ENCODE measurements around the gene PKN2.

PKN2 gene

GRCh38 chr1:88661188-88661587 is 22.9 kb upstream of the PKN2 start:
- H3K4me3 Mint-ChIP-seq: peak overlapping the region; percentile 43
- no peaks in the 10 kb centered on the region for H3K27me3 Mint-ChIP-seq (ENCODE audit: low read depth)
- no peaks in the 10 kb centered on the region for H3K36me3 Mint-ChIP-seq (ENCODE audit: low read depth)
- peaks cover 20% of the 10 kb centered on the region for H3K4me1 Mint-ChIP-seq (ENCODE audit: low read depth)
- no peaks in the 10 kb centered on the region for H3K9me3 Mint-ChIP-seq
- peak overlapping the region; percentile 37 for H3K27ac Mint-ChIP-seq

DNA sequence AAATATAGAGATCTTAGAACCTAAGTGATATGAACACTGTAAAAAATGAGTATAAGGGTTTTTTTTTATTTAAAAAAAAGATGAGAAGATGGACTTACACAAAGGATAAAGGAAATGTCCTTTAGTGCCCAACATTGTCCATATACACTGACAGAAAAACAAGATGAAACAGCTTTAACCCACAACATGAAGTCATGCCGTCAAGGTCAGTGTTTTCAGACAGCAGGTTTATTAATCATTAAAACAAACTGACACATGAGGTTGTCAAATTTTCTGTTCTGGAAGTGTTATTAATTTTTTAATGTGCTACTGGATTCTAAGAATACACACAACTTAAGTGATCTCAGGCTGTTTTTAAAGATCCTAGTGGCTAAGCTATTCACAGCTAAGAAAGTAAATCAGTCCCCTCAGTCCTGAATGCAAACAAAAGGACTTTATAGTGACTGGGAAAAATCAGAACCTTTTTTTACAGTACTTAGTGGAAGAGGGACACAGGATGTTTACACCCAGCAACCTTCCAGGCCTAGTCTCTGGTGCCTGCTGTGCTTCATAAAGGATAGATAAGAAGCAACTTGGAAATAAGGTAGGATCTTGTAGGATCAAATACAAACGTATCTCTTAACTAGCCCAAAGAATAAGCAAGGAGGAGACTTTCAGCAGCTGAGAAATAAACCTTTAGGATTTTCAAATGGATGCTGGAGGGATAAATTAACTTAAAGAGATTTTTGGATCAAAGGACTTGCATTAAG is 21.9 kb upstream of the PKN2 start:
- Mint-ChIP-seq H3K27ac (no peak overlapping the region), H3K9me3 (no peaks in the 10 kb centered on the region), H3K4me3 (no peak overlapping the region), H3K36me3 (ENCODE audit: low read depth) (no peaks in the 10 kb centered on the region), H3K4me1 (ENCODE audit: low read depth) (peaks cover 20% of the 10 kb centered on the region), H3K27me3 (ENCODE audit: low read depth) (no peaks in the 10 kb centered on the region)

GRCh38 chr1:88662723-88663122 is 21.4 kb upstream of the PKN2 start:
- Mint-ChIP-seq H3K4me3 (no peak overlapping the region), H3K9me3 (no peaks in the 10 kb centered on the region), H3K27ac (no peak overlapping the region), H3K27me3 (ENCODE audit: low read depth) (no peaks in the 10 kb centered on the region), H3K4me1 (ENCODE audit: low read depth) (peaks cover 20% of the 10 kb centered on the region), H3K36me3 (ENCODE audit: low read depth) (no peaks in the 10 kb centered on the region)

DNA sequence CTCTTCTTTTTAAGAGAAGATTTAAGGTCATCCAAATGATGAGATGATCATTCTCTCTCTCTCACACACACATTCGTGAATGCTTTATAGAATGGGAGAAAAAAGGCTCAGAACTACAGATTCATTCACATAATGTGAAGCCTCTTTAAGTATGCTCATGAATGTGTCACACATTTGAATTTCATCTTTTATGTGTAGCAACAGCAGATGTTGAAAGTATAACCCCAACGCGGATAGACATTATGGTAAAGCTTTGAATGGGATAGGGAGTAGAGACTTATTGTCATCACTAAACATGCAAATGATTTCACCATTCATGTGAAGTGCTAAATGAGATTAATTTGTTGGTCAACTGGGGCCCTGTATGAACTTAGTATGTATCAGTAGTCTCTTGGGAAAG is 15.7 kb upstream of the PKN2 start:
- no peak overlapping the region for H3K27ac Mint-ChIP-seq
- H3K27me3 Mint-ChIP-seq (ENCODE audit: low read depth): peaks cover 25% of the 10 kb centered on the region

DNA sequence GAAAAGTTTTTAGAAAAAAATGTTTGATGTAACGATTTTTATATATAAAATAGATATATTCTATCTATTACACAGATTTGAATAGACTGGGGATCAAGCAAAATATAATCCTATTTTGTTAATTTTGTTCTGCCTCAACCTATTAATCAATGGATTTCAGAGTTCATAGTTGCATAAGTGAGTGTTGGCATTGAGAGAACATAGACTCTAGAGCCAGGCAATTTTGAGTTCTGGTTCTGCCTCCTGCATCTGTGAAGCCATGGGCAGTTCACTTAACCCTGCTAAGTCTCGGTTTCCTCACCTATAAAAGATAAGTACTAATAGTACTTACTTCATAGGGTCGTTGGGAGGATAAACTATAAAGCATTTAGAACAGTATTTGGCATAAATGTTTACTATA is 13.6 kb upstream of the PKN2 start:
- no peaks in the 10 kb centered on the region for H3K36me3 Mint-ChIP-seq (ENCODE audit: low read depth)
- no peak overlapping the region for H3K27ac Mint-ChIP-seq

More for the DNA sequence above, 15.7 kb upstream of the PKN2 start:
- Mint-ChIP-seq H3K9me3 (no peaks in the 10 kb centered on the region), H3K4me1 (ENCODE audit: low read depth) (no peaks in the 10 kb centered on the region), H3K36me3 (ENCODE audit: low read depth) (no peaks in the 10 kb centered on the region), H3K4me3 (no peak overlapping the region)

GRCh38 chr1:88673446-88673845 is 10.6 kb upstream of the PKN2 start:
- Mint-ChIP-seq H3K27ac (no peak overlapping the region), H3K9me3 (no peaks in the 10 kb centered on the region), H3K4me3 (no peak overlapping the region), H3K4me1 (ENCODE audit: low read depth) (no peaks in the 10 kb centered on the region), H3K36me3 (ENCODE audit: low read depth) (no peaks in the 10 kb centered on the region), H3K27me3 (ENCODE audit: low read depth) (peaks cover 38% of the 10 kb centered on the region)

More for the DNA sequence above, 13.6 kb upstream of the PKN2 start:
- H3K4me1 Mint-ChIP-seq (ENCODE audit: low read depth): no peaks in the 10 kb centered on the region
- no peak overlapping the region for H3K4me3 Mint-ChIP-seq
- no peaks in the 10 kb centered on the region for H3K9me3 Mint-ChIP-seq
- H3K27me3 Mint-ChIP-seq (ENCODE audit: low read depth): peaks cover 34% of the 10 kb centered on the region

DNA sequence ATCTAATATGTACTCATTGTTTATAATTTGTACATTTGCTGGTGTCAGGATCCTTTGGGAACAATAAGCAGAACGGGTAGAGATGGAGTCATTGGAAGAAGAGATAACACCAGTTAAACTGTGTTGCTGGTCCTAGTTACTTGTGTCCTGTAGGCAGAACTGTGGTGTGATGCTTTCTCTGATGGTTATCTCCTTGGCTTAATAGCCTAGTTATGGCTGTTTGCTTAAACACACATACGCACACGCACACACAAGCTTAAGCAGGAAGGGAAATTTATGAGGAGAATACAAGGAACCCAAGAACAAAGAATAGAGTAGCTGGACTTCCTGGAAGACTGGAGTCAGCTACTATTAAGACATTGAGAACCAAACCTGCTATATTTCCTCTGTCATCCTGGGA is 5.7 kb upstream of the PKN2 start:
- Mint-ChIP-seq H3K9me3 (no peaks in the 10 kb centered on the region), H3K27me3 (ENCODE audit: low read depth) (peaks cover 29% of the 10 kb centered on the region), H3K4me1 (ENCODE audit: low read depth) (peaks cover 6% of the 10 kb centered on the region), H3K27ac (no peak overlapping the region), H3K4me3 (no peak overlapping the region), H3K36me3 (ENCODE audit: low read depth) (no peaks in the 10 kb centered on the region)

GRCh38 chr1:88680471-88680870 is 3.6 kb upstream of the PKN2 start:
- Mint-ChIP-seq H3K27ac (no peak overlapping the region), H3K4me3 (no peak overlapping the region), H3K4me1 (ENCODE audit: low read depth) (peaks cover 11% of the 10 kb centered on the region), H3K27me3 (ENCODE audit: low read depth) (peaks cover 20% of the 10 kb centered on the region), H3K9me3 (no peaks in the 10 kb centered on the region), H3K36me3 (ENCODE audit: low read depth) (no peaks in the 10 kb centered on the region)

GRCh38 chr1:88680911-88681622 is 3.0 kb upstream of the PKN2 start:
- peaks cover 14% of the 10 kb centered on the region for H3K27me3 Mint-ChIP-seq (ENCODE audit: low read depth)
- no peaks in the 10 kb centered on the region for H3K9me3 Mint-ChIP-seq
- no peak overlapping the region for H3K27ac Mint-ChIP-seq
- peaks cover 11% of the 10 kb centered on the region for H3K4me1 Mint-ChIP-seq (ENCODE audit: low read depth)
- no peak overlapping the region for H3K4me3 Mint-ChIP-seq
- H3K36me3 Mint-ChIP-seq (ENCODE audit: low read depth): no peaks in the 10 kb centered on the region

DNA sequence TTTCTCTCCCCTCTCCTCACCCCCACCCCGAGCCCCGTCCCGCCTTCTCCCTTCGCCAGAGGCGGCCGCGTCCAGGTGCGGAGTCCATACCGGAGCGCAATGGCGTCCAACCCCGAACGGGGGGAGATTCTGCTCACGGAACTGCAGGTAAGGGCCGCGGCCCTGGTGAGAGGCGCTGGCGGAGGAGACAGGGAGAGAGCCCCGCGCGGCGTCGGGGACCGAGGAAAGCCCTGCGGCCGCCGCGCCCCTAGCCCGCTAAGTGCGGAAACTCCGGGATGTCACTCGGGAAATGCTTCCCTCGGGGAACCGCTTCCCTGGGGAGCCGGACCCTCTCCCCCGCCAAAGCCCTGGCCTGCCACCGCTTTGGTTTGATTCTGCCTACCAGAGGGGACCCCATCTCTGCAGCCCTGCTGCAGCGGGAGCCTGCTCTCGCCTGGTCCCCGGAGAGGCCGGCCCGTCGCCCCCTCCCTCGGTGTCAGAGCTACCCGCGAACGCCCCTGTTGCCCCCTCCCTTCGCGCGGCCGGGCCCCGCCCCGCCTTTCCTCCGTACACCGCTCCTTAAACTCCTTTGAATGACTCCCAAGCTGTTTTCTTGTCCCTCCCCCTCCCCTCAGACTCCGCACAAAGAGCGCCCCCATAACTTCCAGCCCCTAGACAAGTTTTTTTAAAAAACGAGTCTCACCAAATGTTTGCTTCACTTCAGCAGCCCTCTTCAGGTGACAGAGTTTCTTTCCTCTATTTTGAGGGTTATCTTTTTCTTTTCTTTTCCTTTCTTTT is 597 bp downstream of the PKN2 start:
- no peaks in the 10 kb centered on the region for H3K36me3 Mint-ChIP-seq (ENCODE audit: low read depth)
- peaks cover 7% of the 10 kb centered on the region for H3K27me3 Mint-ChIP-seq (ENCODE audit: low read depth)
- no peaks in the 10 kb centered on the region for H3K9me3 Mint-ChIP-seq
- H3K4me3 Mint-ChIP-seq: peak overlapping the region; percentile 88
- peak overlapping the region; percentile 89 for H3K27ac Mint-ChIP-seq
- peaks cover 17% of the 10 kb centered on the region for H3K4me1 Mint-ChIP-seq (ENCODE audit: low read depth)

DNA sequence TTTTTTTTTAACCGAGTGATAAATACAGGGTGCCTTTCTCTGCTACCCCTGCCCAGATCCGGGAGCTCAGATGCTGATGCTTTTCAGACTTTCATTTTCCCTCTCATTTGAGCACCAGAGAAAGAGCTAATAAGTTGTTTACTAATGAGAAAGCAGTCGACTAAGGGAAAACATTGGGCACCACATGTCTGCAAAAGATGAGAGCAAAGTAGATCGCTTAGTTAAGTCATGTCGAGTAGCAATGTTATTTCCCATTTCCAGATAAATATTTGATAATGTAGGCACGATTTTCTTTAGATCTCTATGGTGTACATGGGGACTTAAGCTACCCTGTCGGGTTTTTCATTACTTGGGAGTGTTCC is 1.2 kb downstream of the PKN2 start:
- peak overlapping the region; percentile 88 for H3K4me3 Mint-ChIP-seq
- H3K4me1 Mint-ChIP-seq (ENCODE audit: low read depth): peaks cover 17% of the 10 kb centered on the region
- H3K27me3 Mint-ChIP-seq (ENCODE audit: low read depth): peaks cover 2% of the 10 kb centered on the region
- no peaks in the 10 kb centered on the region for H3K36me3 Mint-ChIP-seq (ENCODE audit: low read depth)
- peak overlapping the region; percentile 89 for H3K27ac Mint-ChIP-seq
- H3K9me3 Mint-ChIP-seq: no peaks in the 10 kb centered on the region

DNA sequence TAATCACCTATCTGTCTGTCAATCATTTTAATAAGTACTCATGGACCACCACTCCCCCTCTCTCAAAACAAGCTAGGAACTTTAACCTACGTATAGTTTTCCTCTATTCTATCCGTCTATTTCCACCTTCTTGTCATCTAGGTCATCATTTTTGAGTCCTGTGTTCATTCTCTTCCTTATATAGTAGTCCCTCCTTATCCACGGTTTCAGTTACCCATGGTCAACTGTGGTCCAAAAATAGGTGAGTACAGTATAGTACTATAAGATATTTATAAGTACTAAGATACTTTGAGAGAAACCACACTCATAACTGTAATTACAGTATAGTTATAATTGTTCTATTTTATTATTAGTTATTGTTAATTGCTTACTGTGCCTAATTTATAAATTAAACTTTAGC is 7.5 kb downstream of the PKN2 start:
- Mint-ChIP-seq H3K27ac (no peak overlapping the region), H3K4me3 (no peak overlapping the region), H3K4me1 (ENCODE audit: low read depth) (peaks cover 13% of the 10 kb centered on the region), H3K9me3 (no peaks in the 10 kb centered on the region), H3K27me3 (ENCODE audit: low read depth) (no peaks in the 10 kb centered on the region), H3K36me3 (ENCODE audit: low read depth) (peaks cover 2% of the 10 kb centered on the region)

DNA sequence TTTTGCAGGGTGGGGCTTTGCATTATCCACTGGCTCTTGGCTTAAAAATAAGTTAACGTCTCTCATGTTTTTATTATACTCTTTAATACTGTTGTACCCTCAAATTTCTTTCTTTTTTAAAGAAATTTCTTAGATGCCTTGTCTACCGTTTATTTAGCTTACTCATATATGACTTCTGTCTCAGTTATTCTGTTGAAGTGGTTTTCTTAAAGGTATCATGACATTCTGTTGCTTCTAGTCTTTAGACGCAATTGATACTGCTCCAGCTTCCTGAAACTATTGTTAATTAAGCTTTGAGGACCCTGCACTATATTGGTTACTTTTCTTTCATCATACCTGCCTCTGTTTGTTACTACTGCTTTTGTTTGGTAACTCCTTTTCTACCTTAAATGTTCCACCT is 11.7 kb downstream of the PKN2 start:
- no peak overlapping the region for H3K27ac Mint-ChIP-seq
- H3K27me3 Mint-ChIP-seq (ENCODE audit: low read depth): no peaks in the 10 kb centered on the region
- H3K36me3 Mint-ChIP-seq (ENCODE audit: low read depth): peaks cover 12% of the 10 kb centered on the region
- H3K4me1 Mint-ChIP-seq (ENCODE audit: low read depth): peaks cover 10% of the 10 kb centered on the region
- no peaks in the 10 kb centered on the region for H3K9me3 Mint-ChIP-seq
- H3K4me3 Mint-ChIP-seq: no peak overlapping the region

- no peak overlapping the region for H3K4me3 Mint-ChIP-seq
- H3K27ac Mint-ChIP-seq: no peak overlapping the region
- H3K4me1 Mint-ChIP-seq (ENCODE audit: low read depth): peaks cover 11% of the 10 kb centered on the region
- H3K36me3 Mint-ChIP-seq (ENCODE audit: low read depth): peaks cover 12% of the 10 kb centered on the region
- H3K27me3 Mint-ChIP-seq (ENCODE audit: low read depth): no peaks in the 10 kb centered on the region
- H3K9me3 Mint-ChIP-seq: no peaks in the 10 kb centered on the region
Measured at GRCh38 chr1:88697503-88697902, 13.4 kb downstream of the PKN2 start.

- peaks cover 8% of the 10 kb centered on the region for H3K4me1 Mint-ChIP-seq (ENCODE audit: low read depth)
- no peak overlapping the region for H3K4me3 Mint-ChIP-seq
- H3K27me3 Mint-ChIP-seq (ENCODE audit: low read depth): no peaks in the 10 kb centered on the region
- no peak overlapping the region for H3K27ac Mint-ChIP-seq
- H3K36me3 Mint-ChIP-seq (ENCODE audit: low read depth): peaks cover 12% of the 10 kb centered on the region
- H3K9me3 Mint-ChIP-seq: no peaks in the 10 kb centered on the region
Measured at GRCh38 chr1:88698140-88698539, 14.1 kb downstream of the PKN2 start.

Data from T-helper 1 cell treated with Interleukin-12 subunit alpha and Interleukin-12 subunit beta and Interleukin-4 antibody, amounts not matched to agents 30 μg/mL and 1 μg/mL, for 36 hours (primary cell).